Cardiac muscle cell (in vitro differentiated cells and primary cell): ENCODE data around the gene AP1S3. TPM values are rescaled to one million over a fixed set of nuclear protein-coding genes. Genes with fewer than 3 reads are reported as not detected.

Experiments used
- DNase-seq, 2 donors: peaks; one replicate each; pipeline versions ENCODE4 v3.0.0 to v3.0.0-alpha.2; 2010 to 2017; ENCODE audit warnings: low read depth in 1 of 2, low spot score in 1 of 2
- H3K27ac ChIP-seq: fragments of 200-600 bp; sonication (generic); 2 replicates; pipeline ENCODE4 v1.5.1; 2016
- H3K27me3 ChIP-seq: fragments of 200-600 bp; sonication (generic); 2 replicates; pipeline ENCODE4 v1.6.0; 2016; ENCODE audit warnings: control low read depth
- H3K36me3 ChIP-seq: fragments of 200-600 bp; sonication (generic); 2 replicates; pipeline ENCODE4 v1.5.1; 2016; ENCODE audit warnings: control low read depth
- H3K4me1 ChIP-seq: fragments of 200-600 bp; sonication (generic); 2 replicates; pipeline ENCODE4 v1.8.1; 2017; ENCODE audit warnings: low read depth, mild to moderate bottlenecking, mixed run types
- H3K4me3 ChIP-seq: fragments of 200-600 bp; sonication (generic); 2 replicates; pipeline ENCODE4 v1.5.1; 2016; ENCODE audit warnings: mild to moderate bottlenecking
- H3K9me3 ChIP-seq: fragments of 200-600 bp; sonication (generic); 2 replicates; pipeline ENCODE4 v1.5.1; 2017; ENCODE audit warnings: low read depth, mild to moderate bottlenecking, control low read depth
- CTCF ChIP-seq: IDR thresholded peaks from 2 replicates; pipeline ENCODE4 v1.5.1; 2012; ENCODE audit warnings: low read depth, mild to moderate bottlenecking, low read length
- polyA plus RNA-seq: library from polyadenylated mRNA; unstranded; fragments of >200 nt; fragmentation: Nextera tagmentation; extraction: Ambion mirVana; gene quantifications from 2 replicates; pipeline ENCODE4 v1.2.1, GENCODE V29; 2016
- total RNA-seq: library from RNA; depleted of rRNA; stranded (reverse); fragments of >200 nt; gene quantifications from 2 replicates; pipeline ENCODE4 v1.2.3, GENCODE V29; 2016

Gene AP1S3
- total and polyA plus RNA-seq, 2 experiments from 2014 or later, result 1.6 TPM; not detected in 1

DNA sequence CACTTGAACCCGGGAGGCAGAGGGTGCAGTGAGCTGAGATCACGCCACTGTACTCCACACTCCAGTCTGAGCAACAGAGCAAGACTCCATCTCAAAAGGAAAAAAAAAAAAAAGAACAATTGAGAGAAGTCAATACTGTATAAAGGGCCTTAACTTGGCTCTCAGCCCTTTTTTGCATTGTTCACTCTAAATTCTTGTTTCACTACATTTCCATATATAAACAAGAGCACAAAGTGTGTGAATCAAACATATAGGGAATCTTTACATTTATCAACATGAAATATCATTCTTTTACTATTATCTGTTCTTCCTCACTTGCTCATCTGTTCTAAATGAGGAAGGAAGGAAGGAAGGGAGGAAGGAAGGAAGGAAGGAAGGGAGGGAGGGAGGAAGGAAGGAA, 90.8 kb downstream of the AP1S3 start:
- H3K4me3 ChIP-seq, result no peak overlapping the region
- no peaks in the 10 kb centered on the region for H3K36me3 ChIP-seq
- no peak for TF ChIP-seq CTCF
- no peak overlapping the region for H3K27ac ChIP-seq
- H3K4me1 ChIP-seq, result no peaks in the 10 kb centered on the region
- DNase-seq, result no peak
- H3K27me3 ChIP-seq, result no peaks in the 10 kb centered on the region
- no peaks in the 10 kb centered on the region for H3K9me3 ChIP-seq

DNA sequence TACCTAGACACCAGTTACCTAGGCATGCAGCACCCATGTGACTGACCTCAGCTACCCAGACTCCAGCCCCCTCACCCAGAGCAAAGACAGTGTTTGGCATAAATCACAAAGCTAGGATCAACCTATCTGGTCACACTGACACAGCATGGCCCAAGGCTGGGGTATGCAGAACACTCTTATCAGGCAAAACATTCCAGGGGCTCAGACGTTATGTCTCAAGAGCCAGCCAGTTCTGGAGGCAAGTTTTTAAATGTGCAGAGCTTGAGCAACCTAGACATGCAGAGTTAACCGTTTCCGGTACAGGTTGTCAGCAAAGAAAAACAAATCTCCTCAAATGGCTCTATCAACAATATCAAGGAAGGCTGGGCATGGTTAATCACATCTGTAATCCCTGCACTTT, 92.8 kb downstream of the AP1S3 start:
- Histone ChIP-seq H3K36me3 (no peaks in the 10 kb centered on the region), H3K4me3 (no peak overlapping the region), H3K27me3 (no peaks in the 10 kb centered on the region), H3K27ac (no peak overlapping the region), H3K9me3 (no peaks in the 10 kb centered on the region), H3K4me1 (no peaks in the 10 kb centered on the region)
- TF ChIP-seq CTCF, result no peak
- peak; percentile 46 to 85 for DNase-seq

GRCh38 chr2:223740679-223741078, 96.7 kb downstream of the AP1S3 start:
- Histone ChIP-seq H3K27me3 (no peaks in the 10 kb centered on the region), H3K36me3 (no peaks in the 10 kb centered on the region), H3K4me1 (no peaks in the 10 kb centered on the region), H3K4me3 (no peak overlapping the region), H3K9me3 (no peaks in the 10 kb centered on the region), H3K27ac (no peak overlapping the region)
- no peak for TF ChIP-seq CTCF
- no peak for DNase-seq

- no peaks in the 10 kb centered on the region for H3K27me3 ChIP-seq
Observed at GRCh38 chr2:223737207-223737606, 100.2 kb downstream of the AP1S3 start.

GRCh38 chr2:223736488-223736887, 100.9 kb downstream of the AP1S3 start:
- H3K27me3 ChIP-seq, result no peaks in the 10 kb centered on the region
- TF ChIP-seq CTCF, result no peak
- peaks cover 2% of the 10 kb centered on the region for H3K4me1 ChIP-seq
- DNase-seq, result no peak
- H3K36me3 ChIP-seq, result no peaks in the 10 kb centered on the region
- no peak overlapping the region for H3K27ac ChIP-seq
- no peaks in the 10 kb centered on the region for H3K9me3 ChIP-seq
- no peak overlapping the region for H3K4me3 ChIP-seq

More at GRCh38 chr2:223737207-223737606, 100.2 kb downstream of the AP1S3 start:
- Histone ChIP-seq H3K27ac (no peak overlapping the region), H3K36me3 (no peaks in the 10 kb centered on the region), H3K4me1 (no peaks in the 10 kb centered on the region), H3K4me3 (no peak overlapping the region), H3K9me3 (no peaks in the 10 kb centered on the region)
- DNase-seq, result no peak
- no peak for TF ChIP-seq CTCF
